Amygdala (tissue), 56 donors: Measurements from ENCODE around the gene RAB11FIP4.

Source experiments
- DNase-seq, 56 donors: peaks; one replicate each; lab custom pipeline; 2025; lab: John Stamatoyannopoulos, UW

The RAB11FIP4 gene

GRCh38 chr17:31494259-31495021, 103.0 kb downstream of the RAB11FIP4 start:
- DNase-seq, result no peak

GRCh38 chr17:31495022-31495885, 103.8 kb downstream of the RAB11FIP4 start:
- no peak for DNase-seq

GRCh38 chr17:31496097-31496496, 104.6 kb downstream of the RAB11FIP4 start:
- DNase-seq, result no peak

- DNase-seq, result no peak
These were observed 105.1 kb downstream of the RAB11FIP4 start for GRCh38 chr17:31496601-31497000.

GRCh38 chr17:31497431-31497830, 106.0 kb downstream of the RAB11FIP4 start:
- DNase-seq, result no peak

- DNase-seq, result no peak
These were observed 106.7 kb downstream of the RAB11FIP4 start for GRCh38 chr17:31497994-31498826.

GRCh38 chr17:31499771-31500554, 108.5 kb downstream of the RAB11FIP4 start:
- DNase-seq, result peak in 48 of 56 donors; percentile 14 to 90 (median 59)

- no peak for DNase-seq
These were observed 115.0 kb downstream of the RAB11FIP4 start for GRCh38 chr17:31506517-31506916.

GRCh38 chr17:31508288-31509094, 117.0 kb downstream of the RAB11FIP4 start:
- DNase-seq, result peak in 2 of 56 donors; percentile 17 to 34

GRCh38 chr17:31509095-31509804, 117.8 kb downstream of the RAB11FIP4 start:
- DNase-seq, result no peak

GRCh38 chr17:31509805-31510177, 118.3 kb downstream of the RAB11FIP4 start:
- peak in 4 of 56 donors; percentile 28 to 46 (median 34) for DNase-seq

- peak in 34 of 56 donors; percentile 19 to 79 (median 48) for DNase-seq
These were observed 119.1 kb downstream of the RAB11FIP4 start for GRCh38 chr17:31510308-31511194.

- DNase-seq, result peak in 15 of 56 donors; percentile 33 to 68 (median 52)
These were observed 119.7 kb downstream of the RAB11FIP4 start for GRCh38 chr17:31511195-31511578.

GRCh38 chr17:31511580-31511979, 120.1 kb downstream of the RAB11FIP4 start:
- peak in 46 of 56 donors; percentile 20 to 82 (median 58) for DNase-seq

- no peak for DNase-seq
These were observed 120.7 kb downstream of the RAB11FIP4 start for GRCh38 chr17:31512104-31512740.

- no peak for DNase-seq
These were observed 121.3 kb downstream of the RAB11FIP4 start for GRCh38 chr17:31512796-31513195.
